ENCODE results near the gene TRABD2A. TPM values are rescaled to one million over a fixed set of nuclear protein-coding genes. Genes with fewer than 3 reads are reported as not detected.

Gene TRABD2A
- total and polyA plus RNA-seq, 9 of the 15 experiments (the other 6 are each of a cell fraction or from before 2014, with no cell fraction given) = 0.07 to 0.45 (median 0.25) TPM

DNA sequence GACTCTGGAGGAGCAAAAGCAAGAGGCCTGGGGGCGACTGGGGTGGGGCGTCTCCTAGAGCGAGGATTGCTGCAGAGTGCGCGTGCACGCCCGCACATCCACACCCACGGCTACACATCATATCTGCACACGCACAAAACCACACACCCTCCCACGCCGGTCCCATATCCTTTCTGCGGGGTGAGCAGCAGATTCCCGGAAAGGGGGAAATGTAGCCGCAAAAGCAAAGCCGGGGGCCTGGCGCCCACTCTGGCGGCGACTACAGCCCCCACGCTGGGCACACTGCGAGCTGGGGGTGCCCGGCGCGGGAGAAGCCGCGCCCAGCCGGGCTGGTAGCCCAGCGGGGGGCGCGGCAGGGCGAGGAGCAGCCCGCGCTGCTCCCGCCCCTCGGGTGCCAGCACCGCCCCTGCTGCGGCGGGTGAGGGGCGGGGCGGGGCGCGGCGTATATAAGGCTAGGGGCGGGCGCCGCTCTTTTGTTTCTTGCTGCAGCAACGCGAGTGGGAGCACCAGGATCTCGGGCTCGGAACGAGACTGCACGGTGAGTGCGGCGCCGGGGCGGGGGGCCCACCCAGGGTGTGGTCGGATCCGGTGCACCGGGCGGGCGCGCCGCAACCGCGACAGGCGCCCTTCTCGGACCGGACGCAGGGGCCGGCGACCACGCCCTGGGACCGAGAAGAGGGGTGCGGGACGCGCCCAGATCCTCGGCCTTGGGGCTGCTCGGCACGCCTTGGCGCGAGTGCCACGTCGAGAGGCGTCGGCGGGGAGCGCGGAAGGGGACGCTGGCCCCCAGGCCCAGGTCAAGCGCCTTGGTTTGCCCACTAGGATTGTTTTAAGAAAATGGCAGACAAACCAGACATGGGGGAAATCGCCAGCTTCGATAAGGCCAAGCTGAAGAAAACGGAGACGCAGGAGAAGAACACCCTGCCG lies 24.6 kb upstream of the TRABD2A start, which contains the start of gene TMSB10 (continued):
- no peak for TF ChIP-seq SMAD3 (CRISPR knock-in tag; conservative IDR thresholded peaks at IDR 0.05)
- TF ChIP-seq TBP (optimal IDR thresholded peaks at IDR 0.05; ENCODE audit: low read depth, low read length) = peak; percentile 97
- no peak for TF ChIP-seq RAD51 (IDR thresholded peaks at IDR 0.05; ENCODE audit: borderline replicate concordance, low read depth)
- TF ChIP-seq TAF15 (IDR thresholded peaks at IDR 0.05; ENCODE audit: low read depth, low read length) = no peak
- no peak for TF ChIP-seq ZNF274 (IDR thresholded peaks at IDR 0.05; ENCODE audit: borderline replicate concordance, low read depth, low read length)
- TF ChIP-seq MITF (IDR thresholded peaks at IDR 0.05) = no peak
- no peak for TF ChIP-seq STAT5B (CRISPR knock-in tag; IDR thresholded peaks at IDR 0.05)
- TF ChIP-seq ZNF696 (CRISPR knock-in tag; conservative IDR thresholded peaks at IDR 0.05) = no peak
- 0 out of 2 replicates have a peak, but pooled peaks have one; percentile 10 for TF ChIP-seq ZKSCAN1 (IDR thresholded peaks at IDR 0.05; ENCODE audit: low read depth, low read length)
- TF ChIP-seq, protein P1, sequence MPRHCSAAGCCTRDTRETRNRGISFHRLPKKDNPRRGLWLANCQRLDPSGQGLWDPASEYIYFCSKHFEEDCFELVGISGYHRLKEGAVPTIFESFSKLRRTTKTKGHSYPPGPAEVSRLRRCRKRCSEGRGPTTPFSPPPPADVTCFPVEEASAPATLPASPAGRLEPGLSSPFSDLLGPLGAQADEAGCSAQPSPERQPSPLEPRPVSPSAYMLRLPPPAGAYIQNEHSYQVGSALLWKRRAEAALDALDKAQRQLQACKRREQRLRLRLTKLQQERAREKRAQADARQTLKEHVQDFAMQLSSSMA (CRISPR knock-in tag; IDR thresholded peaks at IDR 0.05) = no peak
- no peak for TF ChIP-seq PRPF4 (IDR thresholded peaks at IDR 0.05; ENCODE audit: insufficient read depth, low read depth, low read length, poor library complexity, severe bottlenecking)
- TF ChIP-seq CBFB (CRISPR knock-in tag; IDR thresholded peaks at IDR 0.05) = 0 out of 2 replicates have a peak, but pooled peaks have one; percentile 25
- TF ChIP-seq ZC3H4 (CRISPR knock-in tag; IDR thresholded peaks at IDR 0.05; ENCODE audit: borderline replicate concordance) = no peak
- TF ChIP-seq, protein P2, sequence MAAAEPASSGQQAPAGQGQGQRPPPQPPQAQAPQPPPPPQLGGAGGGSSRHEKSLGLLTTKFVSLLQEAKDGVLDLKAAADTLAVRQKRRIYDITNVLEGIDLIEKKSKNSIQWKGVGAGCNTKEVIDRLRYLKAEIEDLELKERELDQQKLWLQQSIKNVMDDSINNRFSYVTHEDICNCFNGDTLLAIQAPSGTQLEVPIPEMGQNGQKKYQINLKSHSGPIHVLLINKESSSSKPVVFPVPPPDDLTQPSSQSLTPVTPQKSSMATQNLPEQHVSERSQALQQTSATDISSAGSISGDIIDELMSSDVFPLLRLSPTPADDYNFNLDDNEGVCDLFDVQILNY (CRISPR knock-in tag; IDR thresholded peaks at IDR 0.05) = no peak
- TF ChIP-seq NFIC (IDR thresholded peaks at IDR 0.05) = peak; percentile 45
- TF ChIP-seq ZNF324 (CRISPR knock-in tag; IDR thresholded peaks at IDR 0.05) = no peak
- 0 out of 2 replicates have a peak, but pooled peaks have one; percentile 84 for TF ChIP-seq KAT7 (CRISPR knock-in tag; IDR thresholded peaks at IDR 0.05; ENCODE audit: borderline replicate concordance)
- TF ChIP-seq NFE2 (IDR thresholded peaks at IDR 0.05; ENCODE audit: low read depth) = 0 out of 2 replicates have a peak, but pooled peaks have one; percentile 2
